ENCODE data around the gene PKIB.
"Not testable (repeated sequence)": the region's sequence is repeated elsewhere in the genome, so short reads cannot be mapped to it uniquely, and the experiment has no call there.

PKIB gene

GRCh38 chr6:122568797-122569221 is 41.4 kb upstream of the PKIB start:
- no peak for DNase-seq (ENCODE audit: low read depth)
- TF ChIP-seq CTCF (IDR thresholded peaks at IDR 0.05; ENCODE audit: low read depth, low read length, missing control alignments) = no peak
- no peak overlapping the region for H3K4me3 ChIP-seq (ENCODE audit: low read depth, low read length)

- no peak for DNase-seq (ENCODE audit: low read depth)
- H3K4me3 ChIP-seq (ENCODE audit: low read depth, low read length) = no peak overlapping the region
- TF ChIP-seq CTCF (IDR thresholded peaks at IDR 0.05; ENCODE audit: low read depth, low read length, missing control alignments) = no peak
Measured at GRCh38 chr6:122569230-122569771, 40.9 kb upstream of the PKIB start.

GRCh38 chr6:122571888-122572287 is 38.3 kb upstream of the PKIB start:
- no peak overlapping the region for H3K4me3 ChIP-seq (ENCODE audit: low read depth, low read length)
- DNase-seq (ENCODE audit: low read depth) = no peak
- no peak for TF ChIP-seq CTCF (IDR thresholded peaks at IDR 0.05; ENCODE audit: low read depth, low read length, missing control alignments)

- no peak for TF ChIP-seq CTCF (IDR thresholded peaks at IDR 0.05; ENCODE audit: low read depth, low read length, missing control alignments)
- DNase-seq (ENCODE audit: low read depth) = no peak
- no peak overlapping the region for H3K4me3 ChIP-seq (ENCODE audit: low read depth, low read length)
Measured at GRCh38 chr6:122576888-122577287, 33.3 kb upstream of the PKIB start.

GRCh38 chr6:122578961-122579360 is 31.2 kb upstream of the PKIB start:
- no peak for DNase-seq (ENCODE audit: low read depth)
- TF ChIP-seq CTCF (IDR thresholded peaks at IDR 0.05; ENCODE audit: low read depth, low read length, missing control alignments) = no peak
- H3K4me3 ChIP-seq (ENCODE audit: low read depth, low read length) = no peak overlapping the region

GRCh38 chr6:122580737-122581136 is 29.5 kb upstream of the PKIB start:
- DNase-seq (ENCODE audit: low read depth) = no peak
- no peak overlapping the region for H3K4me3 ChIP-seq (ENCODE audit: low read depth, low read length)
- TF ChIP-seq CTCF (IDR thresholded peaks at IDR 0.05; ENCODE audit: low read depth, low read length, missing control alignments) = no peak

GRCh38 chr6:122589115-122589514 is 21.1 kb upstream of the PKIB start:
- no peak for TF ChIP-seq CTCF (IDR thresholded peaks at IDR 0.05; ENCODE audit: low read depth, low read length, missing control alignments)
- no peak overlapping the region for H3K4me3 ChIP-seq (ENCODE audit: low read depth, low read length)
- DNase-seq (ENCODE audit: low read depth) = no peak

- H3K4me3 ChIP-seq (ENCODE audit: low read depth, low read length); DNase-seq (ENCODE audit: low read depth): not testable (repeated sequence)
Measured at GRCh38 chr6:122598295-122598694, 11.9 kb upstream of the PKIB start.

All from GM12864 (cell line).